Measurements from ENCODE around the gene PCCB. TPM values are rescaled to one million over a fixed set of nuclear protein-coding genes. Genes with fewer than 3 reads are reported as not detected.

The PCCB gene
- total RNA-seq, 1 experiment from 2014 or later = 53.5 TPM

DNA sequence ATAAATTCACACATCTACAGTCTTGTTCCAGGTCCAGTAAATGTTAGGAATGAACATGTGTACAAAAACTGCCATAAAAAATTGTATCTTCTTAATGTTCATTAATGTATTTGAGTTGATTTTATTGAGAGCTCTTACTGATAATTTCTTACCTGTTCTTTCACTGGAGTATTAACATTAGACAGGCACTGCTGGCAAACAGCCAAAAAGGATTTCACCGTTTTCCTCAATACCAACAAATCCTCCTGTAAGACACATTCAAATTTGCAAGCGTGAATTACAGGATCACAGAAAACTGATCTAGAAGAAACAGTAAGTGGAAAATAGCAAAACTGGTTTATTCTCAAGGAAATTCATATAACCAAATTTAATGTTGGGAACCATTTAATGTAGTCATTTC lies 127.4 kb downstream of the PCCB start:
- no peak for TF ChIP-seq EZH2 (IDR thresholded peaks at IDR 0.05; ENCODE audit: low read length, unreplicated experiment)
- no peak for TF ChIP-seq EZH2phosphoT487 (IDR thresholded peaks at IDR 0.05; ENCODE audit: borderline replicate concordance, low read length)
- TF ChIP-seq, protein P1, sequence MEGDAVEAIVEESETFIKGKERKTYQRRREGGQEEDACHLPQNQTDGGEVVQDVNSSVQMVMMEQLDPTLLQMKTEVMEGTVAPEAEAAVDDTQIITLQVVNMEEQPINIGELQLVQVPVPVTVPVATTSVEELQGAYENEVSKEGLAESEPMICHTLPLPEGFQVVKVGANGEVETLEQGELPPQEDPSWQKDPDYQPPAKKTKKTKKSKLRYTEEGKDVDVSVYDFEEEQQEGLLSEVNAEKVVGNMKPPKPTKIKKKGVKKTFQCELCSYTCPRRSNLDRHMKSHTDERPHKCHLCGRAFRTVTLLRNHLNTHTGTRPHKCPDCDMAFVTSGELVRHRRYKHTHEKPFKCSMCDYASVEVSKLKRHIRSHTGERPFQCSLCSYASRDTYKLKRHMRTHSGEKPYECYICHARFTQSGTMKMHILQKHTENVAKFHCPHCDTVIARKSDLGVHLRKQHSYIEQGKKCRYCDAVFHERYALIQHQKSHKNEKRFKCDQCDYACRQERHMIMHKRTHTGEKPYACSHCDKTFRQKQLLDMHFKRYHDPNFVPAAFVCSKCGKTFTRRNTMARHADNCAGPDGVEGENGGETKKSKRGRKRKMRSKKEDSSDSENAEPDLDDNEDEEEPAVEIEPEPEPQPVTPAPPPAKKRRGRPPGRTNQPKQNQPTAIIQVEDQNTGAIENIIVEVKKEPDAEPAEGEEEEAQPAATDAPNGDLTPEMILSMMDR (conservative IDR thresholded peaks at IDR 0.05; ENCODE audit: low read depth, low read length) = no peak
- Histone ChIP-seq H3K79me2 (ENCODE audit: low read length) (no peaks in the 10 kb centered on the region), H3K27me3 (ENCODE audit: low read length) (no peaks in the 10 kb centered on the region), H3K9me2 (replicated peaks; ENCODE audit: low read length) (no peaks in the 10 kb centered on the region), H2AFZ (ENCODE audit: low read length) (no peak overlapping the region), H3K4me1 (ENCODE audit: insufficient read depth, low read length) (no peaks in the 10 kb centered on the region), H3K4me3 (ENCODE audit: low read length) (no peak overlapping the region), H4K20me1 (ENCODE audit: low read length) (no peaks in the 10 kb centered on the region), H3K27ac (ENCODE audit: low read length) (no peak overlapping the region), H3K36me3 (ENCODE audit: low read depth, low read length) (no peaks in the 10 kb centered on the region), H3F3A (ENCODE audit: low read length, unreplicated experiment) (no peaks in the 10 kb centered on the region), H3K4me2 (ENCODE audit: low read length) (no peak overlapping the region), H3K9ac (ENCODE audit: low read length) (no peak overlapping the region), H3K9me3 (ENCODE audit: low read length) (no peaks in the 10 kb centered on the region)
- BruUV-seq (replicated peaks) = no TSS peak
- CTCF ChIA-PET = no interaction called here
- intact Hi-C loops (cut with micrococcal nuclease) = no loop called here
- DNase-seq (no peak), ATAC-seq (no peak)
- POLR2A ChIA-PET (ENCODE audit: unreplicated experiment) = no interaction called here

DNA sequence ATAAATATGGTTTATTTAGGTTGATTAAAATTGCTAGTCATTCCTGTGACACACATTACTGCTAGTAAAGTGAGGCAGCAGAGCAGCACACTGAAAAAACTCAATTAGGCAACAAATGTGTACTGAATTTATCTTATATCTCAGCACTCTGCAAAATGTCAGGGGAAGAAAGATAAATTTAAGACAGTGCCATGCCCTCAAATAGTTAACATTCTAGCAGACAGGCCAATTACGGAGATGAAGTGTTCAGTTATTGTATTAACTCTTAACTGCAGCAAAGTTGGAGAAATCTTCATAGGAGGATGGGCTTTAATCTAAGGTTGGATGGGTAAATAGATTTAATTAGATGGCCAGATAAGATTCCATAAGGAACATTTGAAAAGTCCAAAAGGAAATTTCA lies 127.9 kb downstream of the PCCB start:
- no peak overlapping the region for H2AFZ ChIP-seq (ENCODE audit: low read length)
- no peaks in the 10 kb centered on the region for H3K4me1 ChIP-seq (ENCODE audit: insufficient read depth, low read length)
- no peaks in the 10 kb centered on the region for H3K9me3 ChIP-seq (ENCODE audit: low read length)
- ATAC-seq (no peak), DNase-seq (no peak)
- POLR2A ChIA-PET (ENCODE audit: unreplicated experiment) = no interaction called here
- H3K36me3 ChIP-seq (ENCODE audit: low read depth, low read length) = no peaks in the 10 kb centered on the region
- H3K9me2 ChIP-seq (replicated peaks; ENCODE audit: low read length) = no peaks in the 10 kb centered on the region
- H4K20me1 ChIP-seq (ENCODE audit: low read length) = no peaks in the 10 kb centered on the region
- intact Hi-C loops (cut with micrococcal nuclease) = no loop called here
- no peak overlapping the region for H3K9ac ChIP-seq (ENCODE audit: low read length)
- TF ChIP-seq EZH2phosphoT487 (IDR thresholded peaks at IDR 0.05; ENCODE audit: borderline replicate concordance, low read length) = no peak
- TF ChIP-seq EZH2 (IDR thresholded peaks at IDR 0.05; ENCODE audit: low read length, unreplicated experiment) = no peak
- TF ChIP-seq, protein P1 (conservative IDR thresholded peaks at IDR 0.05; ENCODE audit: low read depth, low read length) = no peak
- CTCF ChIA-PET = no interaction called here
- no TSS peak for BruUV-seq (replicated peaks)
- H3K27ac ChIP-seq (ENCODE audit: low read length) = no peak overlapping the region
- no peaks in the 10 kb centered on the region for H3K79me2 ChIP-seq (ENCODE audit: low read length)
- H3K4me3 ChIP-seq (ENCODE audit: low read length) = no peak overlapping the region
- H3F3A ChIP-seq (ENCODE audit: low read length, unreplicated experiment) = no peaks in the 10 kb centered on the region
- H3K27me3 ChIP-seq (ENCODE audit: low read length) = no peaks in the 10 kb centered on the region
- no peak overlapping the region for H3K4me2 ChIP-seq (ENCODE audit: low read length)

Other genes starting within 250 kb of the PCCB start
- gene MSL2, start 54.0 kb upstream of the PCCB start, total RNA-seq (2014; rRNA removed) = 7.9 and 22.2 TPM in 2 replicates